GM19099 (cell line): ENCODE measurements around the gene FADS3.

Experiments
- POLR2A ChIP-seq: IDR thresholded peaks from 3 replicates; pipeline ENCODE4 v1.6.1; 2011; ENCODE audit warnings: low read depth; ENCODE audit not compliant: insufficient read length; ENCODE audit errors: extremely low read depth

The FADS3 gene

DNA sequence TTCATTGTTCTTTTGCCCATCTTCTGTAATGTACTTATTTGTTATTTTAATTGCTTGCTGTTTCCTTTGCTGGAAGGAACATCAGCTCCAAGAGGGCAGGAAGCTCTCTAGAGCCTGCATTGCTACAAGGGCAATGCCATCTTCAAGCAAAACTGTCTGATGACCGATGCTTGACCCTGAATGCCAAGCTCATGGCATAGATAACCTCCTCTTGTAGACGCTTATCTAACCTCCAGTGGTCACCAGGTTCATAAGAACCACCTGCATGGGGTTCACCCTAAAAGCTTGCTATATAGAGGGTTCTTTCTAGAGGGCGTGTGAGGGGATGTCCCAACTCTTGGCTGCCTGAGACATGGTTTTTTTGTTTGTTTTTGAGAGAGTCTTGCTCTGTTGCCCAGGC lies 16.5 kb downstream of the FADS3 start:
- no peak for TF ChIP-seq POLR2A

DNA sequence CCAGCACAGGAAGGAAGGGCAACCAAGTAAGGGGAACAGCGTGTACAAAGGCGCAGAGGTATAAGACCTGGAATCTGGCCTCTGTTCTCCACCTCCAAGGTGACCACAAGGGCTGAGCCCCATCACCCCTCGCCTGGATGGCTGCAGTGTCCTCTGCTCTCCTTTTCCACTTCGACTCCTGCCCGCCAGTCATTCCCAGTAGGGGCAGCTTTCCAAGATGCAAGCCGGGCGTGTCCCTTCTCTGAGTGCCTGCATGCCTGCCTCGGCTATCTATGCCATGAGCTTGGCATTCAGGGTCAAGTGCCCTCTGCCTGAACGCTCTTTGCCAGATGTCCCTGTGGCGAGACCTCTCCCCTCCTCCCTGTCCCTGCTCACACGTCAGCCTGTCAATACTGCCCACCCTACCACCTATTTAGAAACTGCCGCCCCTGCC lies 17.0 kb downstream of the FADS3 start:
- TF ChIP-seq POLR2A = no peak

DNA sequence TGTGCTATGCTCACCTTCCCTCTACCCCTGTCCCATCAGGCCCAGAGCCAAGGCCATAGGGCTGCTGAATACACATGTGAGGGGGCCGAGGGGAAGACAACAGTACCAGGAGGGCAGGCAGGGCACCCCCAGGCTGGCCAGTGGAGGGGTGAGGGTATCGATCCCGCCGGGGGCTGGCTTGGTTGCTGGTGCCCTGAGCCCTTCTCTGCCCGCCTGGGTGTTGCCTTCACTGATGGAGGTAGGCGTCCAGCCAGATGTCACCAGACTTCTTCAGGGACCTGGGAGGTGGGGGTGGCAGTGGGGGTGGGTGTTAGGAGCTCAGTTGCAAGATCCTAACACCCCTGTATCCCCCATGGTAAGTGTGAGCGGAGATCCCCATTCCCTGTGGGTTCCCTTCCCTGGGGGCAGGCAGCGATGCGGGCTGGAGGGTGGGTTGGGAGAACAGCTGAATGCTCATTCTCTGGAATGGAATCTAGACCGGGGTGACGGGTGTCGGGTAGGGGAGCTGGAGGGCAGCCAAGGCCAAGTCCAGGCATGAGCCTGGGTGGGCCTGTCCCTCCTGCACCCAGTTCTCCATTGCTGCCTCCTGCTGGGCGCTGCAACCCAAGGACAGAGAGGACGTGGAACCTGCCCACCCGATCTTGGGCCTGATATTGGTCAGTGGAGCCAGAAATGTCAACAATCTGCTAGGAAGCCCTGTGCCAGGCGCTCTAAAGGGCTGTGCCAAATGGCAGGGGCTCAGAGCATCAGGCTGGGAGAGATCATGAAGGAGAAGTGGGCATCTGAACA lies 17.6 kb downstream of the FADS3 start:
- no peak for TF ChIP-seq POLR2A

DNA sequence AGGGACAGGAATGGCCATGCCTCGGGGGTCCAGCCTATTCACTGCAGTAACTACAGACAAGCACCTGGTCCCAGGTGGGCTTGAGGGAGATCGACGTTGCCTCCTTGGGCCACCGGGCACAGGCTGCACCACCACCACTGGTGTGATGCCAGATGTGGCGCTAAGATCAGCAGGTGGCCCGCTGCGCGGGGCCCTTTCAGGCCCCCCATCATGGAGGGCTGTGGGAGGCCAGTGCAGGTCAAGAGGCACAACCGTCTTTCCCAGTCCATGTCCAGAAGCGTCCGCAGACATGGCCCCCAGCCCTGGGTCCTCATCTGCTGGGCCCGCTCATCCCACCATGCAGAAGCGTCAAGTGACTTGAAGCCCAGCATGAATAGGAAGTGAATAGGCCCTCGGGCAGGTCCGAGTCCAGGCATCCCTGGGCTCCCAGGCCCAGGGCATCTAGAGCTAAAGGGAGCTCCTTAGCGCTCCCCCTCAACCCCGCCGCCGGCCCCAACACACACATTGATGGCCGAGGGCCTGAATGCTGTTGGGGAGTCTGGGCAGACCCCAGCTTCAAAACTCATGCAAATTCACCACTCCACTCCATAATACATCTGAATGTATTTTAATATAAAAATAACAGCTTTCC lies 18.3 kb downstream of the FADS3 start:
- TF ChIP-seq POLR2A = no peak

DNA sequence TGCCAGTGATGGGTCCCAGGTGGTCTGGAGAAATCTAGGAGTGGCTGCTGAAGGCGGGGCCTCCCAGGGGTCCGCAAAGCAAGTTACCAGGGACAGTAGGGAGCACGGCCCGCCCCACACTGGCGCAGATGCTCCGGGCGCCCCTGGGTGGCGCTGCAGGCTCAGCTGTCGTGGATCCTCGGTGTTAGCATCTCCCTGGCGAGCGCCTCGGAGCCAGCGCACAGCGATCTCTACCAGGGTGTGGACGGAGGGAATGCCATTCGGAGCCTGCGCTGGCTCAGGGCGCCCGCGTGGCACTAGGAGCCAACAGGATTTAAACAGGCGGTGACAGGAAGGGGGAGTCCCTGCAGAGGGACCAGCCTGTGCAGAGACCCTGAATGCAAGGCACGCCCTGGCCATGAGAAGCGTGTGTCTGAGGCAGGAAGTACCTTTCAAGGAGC lies 20.2 kb downstream of the FADS3 start:
- no peak for TF ChIP-seq POLR2A

DNA sequence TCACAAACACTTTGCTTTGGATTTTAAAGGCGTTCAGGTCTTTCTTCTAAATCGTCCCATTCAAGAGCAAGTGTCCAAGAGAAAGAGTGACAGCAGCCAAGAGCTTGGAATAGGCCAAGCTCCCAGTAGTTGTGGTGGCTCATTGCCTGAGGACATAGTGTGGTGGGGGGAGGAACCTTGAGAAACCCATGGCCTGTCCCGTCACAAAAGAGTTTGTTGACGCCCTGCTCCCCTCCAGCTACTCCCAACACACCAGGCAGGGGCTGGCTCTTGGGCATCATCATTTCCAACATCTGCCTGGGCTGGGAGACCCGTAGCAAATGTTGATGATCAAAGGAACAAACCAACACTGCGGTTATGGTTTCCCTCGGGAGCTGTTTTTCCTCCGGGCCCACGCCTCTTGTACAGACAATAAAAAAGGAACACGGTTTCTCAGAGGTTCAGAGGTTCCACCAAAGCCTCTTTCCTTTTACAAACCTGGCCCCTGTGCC lies 20.8 kb downstream of the FADS3 start:
- no peak for TF ChIP-seq POLR2A

DNA sequence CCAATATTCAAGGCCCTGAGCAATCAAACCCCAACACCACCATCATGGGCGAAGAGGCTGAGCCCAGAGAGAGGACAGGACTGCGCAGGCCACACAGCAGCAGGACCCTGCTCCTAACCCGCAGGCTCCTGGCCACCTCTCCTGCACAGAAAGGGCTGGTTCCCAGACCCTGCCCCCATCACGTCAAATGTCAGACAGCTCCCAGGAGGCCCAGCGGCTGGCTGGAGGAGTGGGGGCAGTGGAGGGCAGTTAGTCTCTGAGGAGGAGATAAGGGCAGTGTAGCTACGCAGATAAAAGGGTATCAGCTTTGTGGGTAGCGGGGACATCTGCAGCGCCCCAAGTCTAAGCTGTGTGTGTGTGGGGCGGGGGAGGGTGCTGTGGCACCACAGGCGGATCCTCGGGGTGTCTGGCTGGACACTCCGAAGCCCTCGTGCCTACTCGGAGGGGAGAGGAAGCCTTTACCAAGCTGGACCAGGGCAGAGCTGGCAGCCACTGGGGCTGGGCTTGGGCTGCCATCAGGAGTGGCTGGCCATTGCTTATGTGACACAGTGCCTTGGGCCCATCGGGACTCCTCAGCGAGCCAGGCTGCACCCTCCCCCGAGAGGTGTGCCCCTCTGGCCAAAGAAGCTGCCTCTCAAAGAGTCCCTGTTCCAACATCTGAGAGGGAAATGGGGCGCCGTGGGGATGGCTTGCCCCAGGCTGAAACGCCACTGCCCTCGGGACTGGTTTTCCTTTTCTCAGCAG lies 21.5 kb downstream of the FADS3 start:
- TF ChIP-seq POLR2A = no peak

DNA sequence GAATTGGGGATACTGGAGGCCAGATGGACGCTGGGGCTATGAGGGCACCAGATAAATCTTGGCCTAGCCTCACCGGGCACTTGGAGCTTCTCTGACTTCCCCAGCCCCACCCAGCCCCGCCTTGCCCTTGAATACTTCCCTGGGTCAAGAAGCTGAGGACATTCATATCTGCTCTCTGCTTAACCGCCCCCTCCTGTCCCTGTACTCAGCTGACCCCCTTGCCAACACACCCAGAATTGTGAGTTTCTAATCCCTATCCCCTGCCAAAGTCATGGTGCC lies 22.0 kb downstream of the FADS3 start:
- no peak for TF ChIP-seq POLR2A

DNA sequence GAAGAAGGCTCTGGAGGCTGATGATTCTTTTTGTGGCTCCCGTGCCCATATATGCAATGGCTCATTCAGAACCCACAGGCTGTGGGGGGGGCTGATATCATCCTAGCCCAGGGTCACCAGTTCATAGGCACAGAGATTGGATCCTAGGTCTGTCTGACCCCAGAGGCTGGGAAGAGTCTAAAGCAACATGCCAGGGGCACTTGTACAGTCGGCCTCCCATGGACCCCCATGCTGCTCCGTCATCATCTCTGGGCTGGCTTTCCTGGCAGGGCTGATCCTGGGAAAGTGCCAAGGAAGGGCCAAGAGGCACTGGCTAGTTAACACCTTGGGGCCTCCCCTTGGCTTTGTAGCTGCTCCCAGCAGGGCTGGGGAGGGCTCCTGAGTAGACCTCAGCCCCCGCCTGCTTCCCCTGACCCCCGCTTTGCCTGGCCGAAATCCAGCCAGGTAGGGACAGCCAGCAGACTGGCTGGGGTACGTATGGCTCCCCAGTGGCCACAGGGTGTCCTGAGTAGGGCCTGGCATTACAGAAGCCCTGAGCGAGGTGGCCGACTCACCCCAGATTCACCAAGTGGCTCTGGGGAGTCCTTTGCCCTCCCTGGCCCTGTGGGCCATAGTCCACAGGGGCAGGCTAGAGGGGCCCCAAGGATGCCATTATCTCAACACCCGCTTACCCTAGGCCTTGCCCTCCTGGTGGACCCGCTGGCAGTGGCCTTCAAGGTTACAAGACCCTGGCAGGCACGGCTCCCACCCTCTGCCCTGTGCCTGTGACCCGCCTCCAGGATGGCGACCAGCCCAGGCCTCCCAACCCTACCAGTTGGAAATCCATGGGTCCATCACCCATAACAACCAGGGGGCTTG lies 22.5 kb downstream of the FADS3 start:
- no peak for TF ChIP-seq POLR2A

DNA sequence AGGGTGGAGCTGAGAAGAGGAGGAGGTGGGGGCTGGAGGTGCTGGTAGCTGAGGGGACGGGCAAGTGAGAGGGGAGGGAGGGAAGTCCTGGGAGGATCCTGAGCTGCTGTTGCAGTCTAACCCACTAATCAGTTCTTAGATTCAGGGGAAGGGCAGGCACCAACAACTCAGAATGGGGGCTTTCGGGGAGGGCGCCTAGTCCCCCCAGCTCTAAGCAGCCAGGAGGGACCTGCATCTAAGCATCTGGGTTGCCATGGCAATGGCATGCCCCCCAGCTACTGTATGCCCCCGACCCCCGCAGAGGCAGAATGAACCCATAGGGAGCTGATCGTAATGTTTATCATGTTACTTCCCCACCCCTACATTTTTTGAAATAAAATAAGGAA lies 24.4 kb downstream of the FADS3 start:
- TF ChIP-seq POLR2A = no peak

DNA sequence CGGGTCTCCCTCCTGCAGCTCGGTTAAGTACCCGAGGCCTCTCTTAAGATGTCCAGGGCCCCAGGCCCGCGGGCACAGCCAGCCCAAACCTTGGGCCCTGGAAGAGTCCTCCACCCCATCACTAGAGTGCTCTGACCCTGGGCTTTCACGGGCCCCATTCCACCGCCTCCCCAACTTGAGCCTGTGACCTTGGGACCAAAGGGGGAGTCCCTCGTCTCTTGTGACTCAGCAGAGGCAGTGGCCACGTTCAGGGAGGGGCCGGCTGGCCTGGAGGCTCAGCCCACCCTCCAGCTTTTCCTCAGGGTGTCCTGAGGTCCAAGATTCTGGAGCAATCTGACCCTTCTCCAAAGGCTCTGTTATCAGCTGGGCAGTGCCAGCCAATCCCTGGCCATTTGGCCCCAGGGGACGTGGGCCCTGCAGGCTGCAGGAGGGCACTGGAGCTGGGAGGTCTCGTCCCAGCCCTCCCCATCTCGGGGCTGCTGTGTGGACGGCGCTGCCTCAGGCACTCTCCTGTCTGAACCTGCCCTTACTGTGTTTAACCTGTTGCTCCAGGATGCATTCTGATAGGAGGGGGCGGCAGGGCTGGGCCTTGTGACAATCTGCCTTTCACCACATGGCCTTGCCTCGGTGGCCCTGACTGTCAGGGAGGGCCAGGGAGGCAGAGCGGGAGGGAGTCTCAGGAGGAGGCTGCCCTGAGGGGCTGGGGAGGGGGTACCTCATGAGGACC lies 25.0 kb downstream of the FADS3 start:
- TF ChIP-seq POLR2A = no peak

DNA sequence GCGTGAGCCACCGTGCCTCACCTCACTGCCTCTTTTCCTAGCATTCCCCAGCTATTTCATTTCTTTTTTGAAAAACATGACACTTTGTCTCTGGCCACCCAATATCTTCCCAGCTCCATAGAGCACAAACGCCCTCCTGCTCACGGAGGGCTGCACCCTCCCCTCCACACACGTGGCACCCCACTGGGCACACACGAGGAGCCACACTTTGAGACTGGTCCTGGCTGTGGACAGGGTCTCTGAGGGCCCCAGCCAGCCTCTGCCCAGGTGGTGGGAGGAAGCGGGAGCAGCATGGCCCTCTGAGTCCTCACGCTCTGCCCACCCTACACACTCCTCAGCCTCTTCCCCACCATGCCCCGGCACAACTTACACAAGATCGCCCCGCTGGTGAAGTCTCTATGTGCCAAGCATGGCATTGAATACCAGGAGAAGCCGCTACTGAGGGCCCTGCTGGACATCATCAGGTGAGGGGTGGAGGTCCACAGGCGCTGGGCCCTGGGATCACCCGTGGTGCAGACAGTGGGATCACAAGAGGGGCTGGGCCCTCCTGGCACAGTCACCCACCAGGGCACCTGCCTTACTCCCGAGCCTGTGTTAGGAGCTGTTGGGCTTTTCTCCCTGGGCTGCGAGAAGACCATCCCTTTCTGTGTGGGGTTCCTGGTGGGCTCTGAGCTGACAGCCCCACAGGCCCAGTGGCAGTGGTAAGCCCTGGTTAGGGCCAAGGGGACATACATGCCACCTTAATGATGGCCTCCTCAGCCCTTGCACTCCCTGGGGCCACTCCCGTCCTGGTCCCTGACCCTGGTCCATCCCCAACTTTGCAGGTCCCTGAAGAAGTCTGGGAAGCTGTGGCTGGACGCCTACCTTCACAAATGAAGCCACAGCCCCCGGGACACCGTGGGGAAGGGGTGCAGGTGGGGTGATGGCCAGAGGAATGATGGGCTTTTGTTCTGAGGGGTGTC lies 26.2 kb downstream of the FADS3 start:
- peak; percentile 19 for TF ChIP-seq POLR2A

DNA sequence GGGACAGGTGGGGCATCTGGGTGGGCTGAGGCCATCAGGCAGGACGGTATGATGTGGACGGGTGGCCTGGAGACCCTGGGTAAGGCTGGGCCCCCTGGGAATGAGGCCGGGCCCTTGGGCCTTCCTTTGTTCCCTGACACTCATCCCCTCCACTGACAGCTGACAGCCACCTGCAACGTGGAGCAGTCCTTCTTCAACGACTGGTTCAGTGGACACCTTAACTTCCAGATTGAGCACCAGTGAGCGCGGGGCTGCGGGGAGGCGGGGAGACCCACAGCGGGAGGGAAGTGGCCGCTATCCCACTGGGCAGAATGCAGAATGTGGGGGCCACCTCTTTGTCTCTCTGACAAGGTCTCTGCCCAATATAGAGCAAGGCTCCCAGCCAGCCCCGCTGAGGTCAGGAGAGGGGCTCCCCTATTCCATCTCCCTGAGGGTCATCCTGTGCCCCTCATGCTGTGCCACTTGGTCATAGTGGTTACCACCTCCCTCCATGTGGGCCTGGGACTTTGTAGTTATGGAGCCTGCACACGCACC lies 27.7 kb downstream of the FADS3 start:
- TF ChIP-seq POLR2A = no peak
